RWPE2 (cell line): Measurements from ENCODE around the gene MAP3K5.

Source experiments
- ATAC-seq: fragments of 200-7000 bp; cut with Tn5 transposase; 3 replicates; pipeline ENCODE4 v1.9.1; 2021; ENCODE audit warnings: low read depth
- DNase-seq: peaks from one replicate; pipeline ENCODE4 v3.0.0-alpha.2; 2020; ENCODE audit warnings: low spot score
- H3K27ac ChIP-seq: fragments of 450-650 bp; 2 replicates; pipeline ENCODE4 v1.5.1; 2017; ENCODE audit warnings: mild to moderate bottlenecking; ENCODE audit not compliant: poor library complexity, severe bottlenecking
- H3K27me3 ChIP-seq: fragments of 250-450 bp; sonication (Bioruptor Pico); 2 replicates; pipeline ENCODE4 v1.5.1; 2021; ENCODE audit warnings: mild to moderate bottlenecking, moderate library complexity; ENCODE audit not compliant: insufficient read depth, poor library complexity, severe bottlenecking
- H3K36me3 ChIP-seq: fragments of 250-450 bp; sonication (Bioruptor Pico); 2 replicates; pipeline ENCODE4 v1.5.1; 2020; ENCODE audit warnings: low read depth, mild to moderate bottlenecking, moderate library complexity
- H3K4me1 ChIP-seq: fragments of 250-450 bp; sonication (Bioruptor Pico); 2 replicates; pipeline ENCODE4 v1.5.1; 2021; ENCODE audit warnings: mild to moderate bottlenecking, moderate library complexity; ENCODE audit not compliant: insufficient read depth, poor library complexity, severe bottlenecking
- H3K4me3 ChIP-seq: fragments of 250-450 bp; sonication (Bioruptor Pico); 2 replicates; pipeline ENCODE4 v1.5.1; 2021; ENCODE audit warnings: mild to moderate bottlenecking, moderate library complexity; ENCODE audit not compliant: severe bottlenecking
- H3K9me3 ChIP-seq: fragments of 250-450 bp; sonication (Bioruptor Pico); 2 replicates; pipeline ENCODE4 v1.5.1; 2021; ENCODE audit warnings: mild to moderate bottlenecking, moderate library complexity; ENCODE audit not compliant: severe bottlenecking
- CTCF ChIP-seq: fragments of 450-650 bp; IDR thresholded peaks from one replicate; pipeline ENCODE4 v1.5.1; 2017; ENCODE audit warnings: mild to moderate bottlenecking, moderate library complexity; ENCODE audit not compliant: poor library complexity, severe bottlenecking

Gene MAP3K5

GRCh38 chr6:136568129-136568528, 224.1 kb downstream of the MAP3K5 start:
- ATAC-seq (no peak), DNase-seq (no peak)
- Histone ChIP-seq H3K27me3 (no peaks in the 10 kb centered on the region), H3K4me3 (no peak overlapping the region), H3K9me3 (peaks cover 3% of the 10 kb centered on the region), H3K4me1 (peaks cover 12% of the 10 kb centered on the region), H3K27ac (no peak overlapping the region), H3K36me3 (no peaks in the 10 kb centered on the region)
- no peak for TF ChIP-seq CTCF

DNA sequence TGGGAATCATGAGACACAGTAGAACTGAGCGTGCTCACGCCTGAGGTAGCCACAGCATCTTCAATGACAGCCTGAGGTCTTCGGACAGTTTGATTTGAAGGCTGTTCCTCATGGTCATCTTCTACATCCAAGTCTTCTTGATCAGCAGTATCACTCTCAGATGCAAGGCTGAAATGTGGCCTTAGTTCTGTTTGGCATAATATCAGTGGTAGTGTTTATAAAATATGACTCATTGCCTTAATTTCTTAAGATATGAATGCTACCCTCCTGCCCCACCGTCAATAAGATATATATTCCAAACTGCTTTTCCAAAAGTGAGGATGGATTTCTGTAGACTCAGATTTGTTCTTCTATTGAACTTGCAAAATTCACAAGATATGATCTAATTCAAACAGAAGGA, 224.6 kb downstream of the MAP3K5 start:
- H3K27me3 ChIP-seq, result no peaks in the 10 kb centered on the region
- H3K27ac ChIP-seq, result no peak overlapping the region
- H3K4me1 ChIP-seq, result peaks cover 14% of the 10 kb centered on the region
- TF ChIP-seq CTCF, result no peak
- ATAC-seq, result no peak
- H3K4me3 ChIP-seq, result no peak overlapping the region
- no peak for DNase-seq
- H3K9me3 ChIP-seq, result peaks cover 3% of the 10 kb centered on the region
- H3K36me3 ChIP-seq, result no peaks in the 10 kb centered on the region

- no peak overlapping the region for H3K4me3 ChIP-seq
- H3K9me3 ChIP-seq, result peaks cover 3% of the 10 kb centered on the region
- H3K27me3 ChIP-seq, result no peaks in the 10 kb centered on the region
- no peak overlapping the region for H3K27ac ChIP-seq
- H3K36me3 ChIP-seq, result no peaks in the 10 kb centered on the region
- no peak for TF ChIP-seq CTCF
- DNase-seq, result no peak
- no peak for ATAC-seq
- peaks cover 14% of the 10 kb centered on the region for H3K4me1 ChIP-seq
Measured at GRCh38 chr6:136566851-136567250, 225.4 kb downstream of the MAP3K5 start.

GRCh38 chr6:136566007-136566487, 226.2 kb downstream of the MAP3K5 start:
- no peak for TF ChIP-seq CTCF
- Histone ChIP-seq H3K27me3 (no peaks in the 10 kb centered on the region), H3K9me3 (peaks cover 3% of the 10 kb centered on the region), H3K4me3 (no peak overlapping the region), H3K4me1 (peaks cover 14% of the 10 kb centered on the region), H3K36me3 (no peaks in the 10 kb centered on the region), H3K27ac (no peak overlapping the region)
- DNase-seq (no peak), ATAC-seq (no peak)

- Histone ChIP-seq H3K4me1 (peaks cover 14% of the 10 kb centered on the region), H3K27me3 (no peaks in the 10 kb centered on the region), H3K27ac (peak overlapping the region; percentile 5), H3K36me3 (no peaks in the 10 kb centered on the region), H3K9me3 (no peaks in the 10 kb centered on the region), H3K4me3 (no peak overlapping the region)
- 0 out of 3 replicates have a peak, but pooled peaks have one; percentile 25 for ATAC-seq
- no peak for DNase-seq
- TF ChIP-seq CTCF, result no peak
Measured at GRCh38 chr6:136564180-136564579, 228.1 kb downstream of the MAP3K5 start.
